Measurements from ENCODE around the gene RAB1A. TPM values are rescaled to one million over a fixed set of nuclear protein-coding genes. Genes with fewer than 3 reads are reported as not detected.

Gene RAB1A
- total and polyA plus RNA-seq, 9 of the 15 experiments (the other 6 are each of a cell fraction or from before 2014, with no cell fraction given): 43.8 to 163 (median 67.7) TPM

DNA sequence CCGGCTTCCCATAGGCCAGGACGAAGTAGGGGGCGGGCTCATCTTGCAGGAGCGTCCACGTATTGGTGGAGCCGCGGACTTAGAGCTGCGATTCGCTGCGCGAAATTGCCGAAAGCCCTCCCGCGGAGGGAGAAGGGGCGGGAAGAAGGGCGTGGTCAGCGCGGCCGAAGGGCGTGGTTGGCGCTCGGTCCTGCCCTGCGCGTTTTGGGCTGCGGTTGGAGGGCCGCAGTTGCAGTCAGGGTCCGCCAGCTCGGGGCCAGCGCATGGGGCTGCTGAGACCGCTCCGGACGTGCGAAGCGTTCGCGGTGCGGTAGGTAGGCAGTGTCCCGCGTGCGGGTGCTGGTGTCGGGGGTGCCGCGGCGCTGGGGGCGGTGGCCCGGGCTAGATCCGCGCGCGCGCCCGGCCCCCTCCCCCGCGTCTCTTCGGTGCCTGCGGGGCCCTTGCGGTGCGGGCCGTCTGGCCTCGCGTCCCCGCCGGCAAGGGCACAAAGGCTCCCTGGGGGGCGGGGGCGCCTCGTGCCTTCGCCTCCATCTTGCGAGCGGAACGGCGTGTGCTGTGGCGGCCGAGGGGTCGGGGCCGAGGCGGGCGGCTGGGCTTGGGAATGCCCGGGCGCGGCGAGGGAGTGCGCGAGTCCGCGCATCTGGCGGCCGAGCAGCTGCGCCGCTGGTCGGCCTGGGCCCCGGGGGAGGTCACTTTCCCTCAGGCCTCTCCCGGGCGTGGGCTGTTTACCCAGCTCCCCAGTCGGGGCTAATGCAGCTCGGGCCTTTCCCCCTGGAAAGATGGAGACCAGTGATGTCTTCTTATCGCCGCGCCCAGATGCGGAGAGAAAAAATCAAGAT is 73.5 kb downstream of the RAB1A start, which contains the start of gene CEP68 (continued):
- no peak for TF ChIP-seq GATAD2A (IDR thresholded peaks at IDR 0.05)
- no peak for TF ChIP-seq RBM17 (IDR thresholded peaks at IDR 0.05; ENCODE audit: borderline replicate concordance, low read depth, low read length)
- TF ChIP-seq RBM22 (IDR thresholded peaks at IDR 0.05; ENCODE audit: low read depth, low read length, poor library complexity, severe bottlenecking): no peak
- TF ChIP-seq TAL1 (IDR thresholded peaks at IDR 0.05): peak; percentile 89
- peak; percentile 46 for TF ChIP-seq CREB1 (IDR thresholded peaks at IDR 0.05)
- peak; percentile 75 for TF ChIP-seq CREB1 (CRISPR knock-in tag; IDR thresholded peaks at IDR 0.05)
- no peak for TF ChIP-seq KAT8 (IDR thresholded peaks at IDR 0.05; ENCODE audit: low read depth)
- TF ChIP-seq HNRNPUL1 (IDR thresholded peaks at IDR 0.05; ENCODE audit: low read length): no peak
- TF ChIP-seq ZNF668 (CRISPR knock-in tag; IDR thresholded peaks at IDR 0.05): no peak
- no peak for TF ChIP-seq MCM7 (IDR thresholded peaks at IDR 0.05)
- peak; percentile 78 for TF ChIP-seq TCF3 (CRISPR knock-in tag; IDR thresholded peaks at IDR 0.05)
- TF ChIP-seq NELFE (IDR thresholded peaks at IDR 0.05; ENCODE audit: insufficient read depth, insufficient read length): no peak
- TF ChIP-seq FOXJ3 (CRISPR knock-in tag; IDR thresholded peaks at IDR 0.05): no peak
- peak; percentile 55 to 81; a peak in 3 of 4 replicates for TF ChIP-seq FOXA3 (CRISPR knock-in tag; conservative IDR thresholded peaks at IDR 0.05 in 1 of 2, IDR thresholded peaks at IDR 0.05 in 1 of 2)
- peak; percentile 82 for TF ChIP-seq KAT7 (CRISPR knock-in tag; IDR thresholded peaks at IDR 0.05; ENCODE audit: borderline replicate concordance)
- TF ChIP-seq ZNF311 (CRISPR knock-in tag; IDR thresholded peaks at IDR 0.05): no peak
- TF ChIP-seq, protein P1, sequence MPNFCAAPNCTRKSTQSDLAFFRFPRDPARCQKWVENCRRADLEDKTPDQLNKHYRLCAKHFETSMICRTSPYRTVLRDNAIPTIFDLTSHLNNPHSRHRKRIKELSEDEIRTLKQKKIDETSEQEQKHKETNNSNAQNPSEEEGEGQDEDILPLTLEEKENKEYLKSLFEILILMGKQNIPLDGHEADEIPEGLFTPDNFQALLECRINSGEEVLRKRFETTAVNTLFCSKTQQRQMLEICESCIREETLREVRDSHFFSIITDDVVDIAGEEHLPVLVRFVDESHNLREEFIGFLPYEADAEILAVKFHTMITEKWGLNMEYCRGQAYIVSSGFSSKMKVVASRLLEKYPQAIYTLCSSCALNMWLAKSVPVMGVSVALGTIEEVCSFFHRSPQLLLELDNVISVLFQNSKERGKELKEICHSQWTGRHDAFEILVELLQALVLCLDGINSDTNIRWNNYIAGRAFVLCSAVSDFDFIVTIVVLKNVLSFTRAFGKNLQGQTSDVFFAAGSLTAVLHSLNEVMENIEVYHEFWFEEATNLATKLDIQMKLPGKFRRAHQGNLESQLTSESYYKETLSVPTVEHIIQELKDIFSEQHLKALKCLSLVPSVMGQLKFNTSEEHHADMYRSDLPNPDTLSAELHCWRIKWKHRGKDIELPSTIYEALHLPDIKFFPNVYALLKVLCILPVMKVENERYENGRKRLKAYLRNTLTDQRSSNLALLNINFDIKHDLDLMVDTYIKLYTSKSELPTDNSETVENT (CRISPR knock-in tag; IDR thresholded peaks at IDR 0.05): 0 out of 2 replicates have a peak, but pooled peaks have one; percentile 46
- TF ChIP-seq, protein P2, sequence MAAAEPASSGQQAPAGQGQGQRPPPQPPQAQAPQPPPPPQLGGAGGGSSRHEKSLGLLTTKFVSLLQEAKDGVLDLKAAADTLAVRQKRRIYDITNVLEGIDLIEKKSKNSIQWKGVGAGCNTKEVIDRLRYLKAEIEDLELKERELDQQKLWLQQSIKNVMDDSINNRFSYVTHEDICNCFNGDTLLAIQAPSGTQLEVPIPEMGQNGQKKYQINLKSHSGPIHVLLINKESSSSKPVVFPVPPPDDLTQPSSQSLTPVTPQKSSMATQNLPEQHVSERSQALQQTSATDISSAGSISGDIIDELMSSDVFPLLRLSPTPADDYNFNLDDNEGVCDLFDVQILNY (CRISPR knock-in tag; IDR thresholded peaks at IDR 0.05): no peak
- TF ChIP-seq ZNF696 (CRISPR knock-in tag; conservative IDR thresholded peaks at IDR 0.05): no peak
- no peak for TF ChIP-seq U2AF1 (optimal IDR thresholded peaks at IDR 0.05; ENCODE audit: low read depth, low read length)
- TF ChIP-seq CXXC5 (CRISPR knock-in tag; IDR thresholded peaks at IDR 0.05): peak; percentile 81
- TF ChIP-seq, protein P3, sequence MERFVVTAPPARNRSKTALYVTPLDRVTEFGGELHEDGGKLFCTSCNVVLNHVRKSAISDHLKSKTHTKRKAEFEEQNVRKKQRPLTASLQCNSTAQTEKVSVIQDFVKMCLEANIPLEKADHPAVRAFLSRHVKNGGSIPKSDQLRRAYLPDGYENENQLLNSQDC (CRISPR knock-in tag; IDR thresholded peaks at IDR 0.05): no peak
- TF ChIP-seq ZNF551 (CRISPR knock-in tag; IDR thresholded peaks at IDR 0.05): no peak

Data from K562 (cell line).